Fibroblast of the aortic adventitia (primary cell): ENCODE results near the gene ATP6V1D. TPM values are rescaled to one million over a fixed set of nuclear protein-coding genes. Genes with fewer than 3 reads are reported as not detected.
"Not testable (repeated sequence)": the region's sequence is repeated elsewhere in the genome, so short reads cannot be mapped to it uniquely, and the experiment has no call there.

Experiments
- DNase-seq: peaks from one replicate; pipeline ENCODE4 v3.0.0-alpha.2; 2010; ENCODE audit warnings: low read depth
- H3K4me3 ChIP-seq: 2 replicates; pipeline ENCODE4 v1.5.1; 2011; ENCODE audit warnings: low read depth, mild to moderate bottlenecking, control low read depth, low read length, moderate library complexity
- total RNA-seq: library from RNA; depleted of rRNA; stranded (reverse); fragments of >200 nt; gene quantifications from 2 replicates; pipeline ENCODE4 v1.2.3, GENCODE V29; 2012; ENCODE audit warnings: low replicate concordance
- TF ChIP-seq, protein P1 (sequence below): IDR thresholded peaks from 2 replicates; pipeline ENCODE4 v1.5.1; 2011; ENCODE audit warnings: mild to moderate bottlenecking, low read length, control low read depth, inconsistent platforms; ENCODE audit not compliant: insufficient read depth

Gene ATP6V1D
- 118 and 281 TPM in 2 replicates for total RNA-seq

DNA sequence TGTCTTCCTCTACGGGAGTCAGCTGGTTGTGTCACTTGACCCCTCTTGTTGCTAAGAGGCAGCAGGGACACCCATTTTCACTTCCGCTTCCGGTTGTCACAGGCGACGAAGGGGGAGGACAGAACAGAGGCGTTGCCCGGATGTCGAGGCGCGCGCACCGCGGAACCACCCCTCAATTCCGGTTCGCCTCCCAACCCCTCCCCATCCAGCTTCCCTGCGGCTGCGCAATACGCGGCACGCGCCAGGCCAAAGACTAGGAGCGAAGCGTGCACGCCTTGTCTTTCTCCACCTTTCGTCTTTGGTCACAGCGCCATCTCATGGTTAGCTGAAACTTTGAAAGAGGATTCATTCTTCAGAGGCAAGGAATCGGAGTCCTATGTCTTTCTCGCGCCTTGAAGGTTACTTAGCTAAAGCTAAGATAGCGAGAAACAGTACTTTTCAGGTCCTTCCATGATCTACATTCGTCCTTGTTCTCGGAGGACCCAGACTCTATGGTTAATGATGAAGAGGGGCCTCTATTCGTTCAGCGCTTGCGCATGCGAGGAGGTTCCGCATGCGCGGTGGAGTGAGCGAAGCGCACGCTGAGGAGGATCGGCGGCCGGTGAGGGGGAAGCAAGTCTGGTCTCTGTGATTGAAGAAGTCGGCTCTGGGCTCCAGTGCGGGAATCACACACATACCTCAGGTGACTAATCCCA is at the start of gene ATP6V1D, which contains the start of gene EIF2S1:
ATP6V1D (minus strand) TSS at position 30 of the 695 bp plus-strand sequence. CDS start 106 bp downstream, outside the sequence.
EIF2S1 (plus strand) TSS at position 554 of the 695 bp plus-strand sequence. CDS start 4,440 bp downstream, outside the sequence.
- peak within 1 kb of the TSS; percentile 95 for H3K4me3 ChIP-seq
- TF ChIP-seq, protein P1, sequence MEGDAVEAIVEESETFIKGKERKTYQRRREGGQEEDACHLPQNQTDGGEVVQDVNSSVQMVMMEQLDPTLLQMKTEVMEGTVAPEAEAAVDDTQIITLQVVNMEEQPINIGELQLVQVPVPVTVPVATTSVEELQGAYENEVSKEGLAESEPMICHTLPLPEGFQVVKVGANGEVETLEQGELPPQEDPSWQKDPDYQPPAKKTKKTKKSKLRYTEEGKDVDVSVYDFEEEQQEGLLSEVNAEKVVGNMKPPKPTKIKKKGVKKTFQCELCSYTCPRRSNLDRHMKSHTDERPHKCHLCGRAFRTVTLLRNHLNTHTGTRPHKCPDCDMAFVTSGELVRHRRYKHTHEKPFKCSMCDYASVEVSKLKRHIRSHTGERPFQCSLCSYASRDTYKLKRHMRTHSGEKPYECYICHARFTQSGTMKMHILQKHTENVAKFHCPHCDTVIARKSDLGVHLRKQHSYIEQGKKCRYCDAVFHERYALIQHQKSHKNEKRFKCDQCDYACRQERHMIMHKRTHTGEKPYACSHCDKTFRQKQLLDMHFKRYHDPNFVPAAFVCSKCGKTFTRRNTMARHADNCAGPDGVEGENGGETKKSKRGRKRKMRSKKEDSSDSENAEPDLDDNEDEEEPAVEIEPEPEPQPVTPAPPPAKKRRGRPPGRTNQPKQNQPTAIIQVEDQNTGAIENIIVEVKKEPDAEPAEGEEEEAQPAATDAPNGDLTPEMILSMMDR, result peak; percentile 95
- DNase-seq, result peak; percentile 99

DNA sequence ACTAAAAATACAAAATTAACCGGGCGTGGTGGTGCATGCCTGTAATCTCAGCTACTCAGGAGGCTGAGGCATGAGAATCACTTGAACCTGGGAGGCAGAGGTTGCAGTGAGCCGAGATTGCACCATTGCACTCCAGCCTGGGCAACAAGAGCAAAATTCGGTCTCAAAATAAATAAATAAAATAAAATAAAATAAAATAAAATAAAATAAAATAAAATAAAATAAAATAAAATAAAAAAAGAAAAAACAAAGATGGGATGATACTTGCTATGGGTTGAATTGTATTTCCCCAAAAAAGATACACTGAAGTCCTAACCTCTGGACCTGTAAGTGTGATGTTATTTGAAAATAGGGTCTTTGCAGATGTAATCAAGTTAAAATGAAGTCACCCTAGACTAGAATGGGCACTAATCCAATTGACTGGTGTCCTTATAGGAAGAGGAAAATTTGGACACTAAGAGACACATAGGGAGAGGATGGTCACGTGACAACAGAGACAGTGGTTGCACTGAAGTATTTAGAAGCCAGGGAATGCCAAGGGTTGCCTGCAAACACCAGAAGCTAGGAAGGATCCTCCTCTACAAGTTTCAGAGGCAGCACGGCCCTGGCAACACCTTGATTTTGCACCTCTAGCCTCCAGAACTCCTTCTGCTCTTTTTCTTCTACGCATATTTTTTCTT is 48.7 kb upstream of the ATP6V1D start:
- DNase-seq, H3K4me3 ChIP-seq: not testable (repeated sequence)

DNA sequence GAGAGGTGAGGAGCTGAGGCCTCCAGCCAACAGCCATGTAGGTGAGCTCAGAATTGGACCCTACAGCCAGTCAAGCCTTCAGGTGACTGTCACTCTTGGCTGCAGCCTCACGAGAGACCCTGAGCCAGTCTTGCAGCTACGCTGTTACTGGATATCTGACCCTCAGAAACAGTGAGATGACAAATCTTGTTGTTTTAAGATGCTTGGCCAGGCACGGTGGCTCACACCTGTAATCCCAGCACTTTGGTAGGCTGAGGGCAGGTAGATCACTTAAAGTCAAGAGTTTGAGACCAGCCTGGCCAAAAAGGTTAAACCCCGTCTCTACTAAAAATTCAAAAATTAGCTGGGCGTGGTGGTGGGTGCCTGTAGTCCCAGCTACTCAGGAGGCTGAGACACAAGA is 46.2 kb upstream of the ATP6V1D start:
- DNase-seq, result no peak
- TF ChIP-seq, protein P1, result no peak
- H3K4me3 ChIP-seq, result no peak overlapping the region

DNA sequence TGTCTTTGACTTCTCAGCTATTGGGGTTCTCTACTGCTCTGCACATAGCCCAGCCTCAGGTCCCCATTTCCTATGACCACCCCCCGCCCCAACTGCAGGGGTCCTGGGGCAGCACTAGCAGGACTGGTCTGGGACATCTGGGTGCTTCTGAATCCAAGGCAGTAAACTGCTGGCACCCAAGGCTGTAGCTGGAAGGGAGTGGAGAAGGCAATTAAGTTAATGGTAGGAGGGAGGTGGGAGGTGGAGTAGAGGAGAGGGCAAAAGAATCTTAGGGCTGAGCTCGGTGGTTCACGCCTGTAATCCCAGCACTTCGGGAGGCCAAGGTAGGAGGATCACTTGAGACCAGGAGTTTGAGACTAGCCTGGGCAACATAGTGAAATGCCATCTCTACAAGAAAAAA is 40.8 kb upstream of the ATP6V1D start:
- no peak for DNase-seq
- TF ChIP-seq, protein P1, result no peak
- no peak overlapping the region for H3K4me3 ChIP-seq

DNA sequence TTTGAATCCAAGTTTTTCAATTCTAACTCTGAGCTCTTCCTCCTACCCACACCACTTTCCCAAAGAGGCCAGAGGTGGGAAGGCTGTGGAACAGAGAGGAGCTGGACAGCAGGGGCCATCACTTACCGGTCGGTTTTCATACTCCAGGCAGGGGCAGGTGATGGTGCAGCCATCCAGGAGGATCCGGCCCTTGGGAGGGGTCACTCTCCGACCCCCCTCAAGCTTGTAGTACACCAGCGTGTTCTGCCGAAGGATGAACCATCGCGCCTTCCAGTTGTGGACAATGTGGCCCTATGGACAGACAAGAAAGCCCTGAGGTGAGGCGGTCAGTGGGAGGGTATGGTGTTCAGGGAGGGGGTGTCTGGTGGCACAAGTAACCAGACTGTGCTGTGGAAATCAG is 37.9 kb upstream of the ATP6V1D start:
- TF ChIP-seq, protein P1, result no peak
- no peak for DNase-seq
- no peak overlapping the region for H3K4me3 ChIP-seq

DNA sequence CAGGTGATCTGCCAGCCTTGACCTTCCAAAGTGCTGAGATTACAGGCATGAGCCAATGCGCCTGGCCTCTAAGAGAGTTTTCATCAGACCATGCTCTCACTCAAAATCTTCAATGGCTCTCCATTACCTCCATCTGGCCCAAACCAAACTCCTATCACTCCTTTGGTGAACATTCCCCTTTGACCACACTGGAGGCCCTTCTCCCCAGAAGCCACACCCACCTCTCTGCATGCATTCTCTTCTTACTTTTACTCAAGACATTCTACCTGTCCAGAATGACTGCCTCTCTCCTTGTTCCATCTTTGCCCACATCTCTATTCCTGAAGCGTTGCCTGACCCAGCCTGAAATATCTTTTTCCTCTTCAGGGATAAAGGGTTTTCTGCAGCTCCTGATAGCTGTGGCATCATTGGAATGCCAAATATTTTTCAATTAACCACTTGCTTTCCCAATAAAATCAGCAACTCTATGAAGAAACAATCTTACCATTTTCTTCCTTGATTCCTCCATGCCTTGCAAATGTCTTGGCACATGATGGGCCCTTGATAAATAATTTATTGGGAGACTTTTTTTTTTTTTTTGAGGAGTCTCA is 36.9 kb upstream of the ATP6V1D start:
- TF ChIP-seq, protein P1, result no peak
- peak; percentile 54 for DNase-seq
- H3K4me3 ChIP-seq, result no peak overlapping the region

DNA sequence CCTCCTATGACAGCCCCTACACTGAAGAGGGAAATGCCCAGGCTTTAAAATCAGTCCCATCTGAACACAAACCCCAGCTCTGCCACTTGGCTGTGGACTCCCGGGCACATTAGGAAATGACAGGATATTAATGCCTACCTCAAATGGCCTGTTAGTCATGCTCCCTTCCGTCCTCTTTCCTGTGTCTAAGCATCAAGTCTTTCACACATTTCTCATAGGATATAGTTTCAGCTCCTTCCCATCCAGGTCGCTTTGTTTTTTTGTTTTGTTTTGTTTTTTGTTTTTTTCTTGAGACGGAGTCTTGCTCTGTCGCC is 36.2 kb upstream of the ATP6V1D start:
- H3K4me3 ChIP-seq, result no peak overlapping the region
- TF ChIP-seq, protein P1, result no peak
- DNase-seq, result no peak
